Hepatocyte (in vitro differentiated cells): ENCODE data around the gene RAB3A. TPM values are rescaled to one million over a fixed set of nuclear protein-coding genes. Genes with fewer than 3 reads are reported as not detected.

Source experiments
- DNase-seq: peaks from one replicate; pipeline ENCODE4 v3.0.0-alpha.2; 2016; ENCODE audit warnings: low spot score
- H2AFZ ChIP-seq: fragments of 200-600 bp; sonication (generic); 2 replicates; pipeline ENCODE4 v1.6.0; 2016; ENCODE audit warnings: antibody characterized with exemption, mild to moderate bottlenecking
- H3K27ac ChIP-seq: fragments of 200-600 bp; sonication (generic); 2 replicates; pipeline ENCODE4 v1.5.1; 2016; ENCODE audit warnings: mild to moderate bottlenecking
- H3K27me3 ChIP-seq: fragments of 200-600 bp; sonication (generic); 2 replicates; pipeline ENCODE4 v1.6.1; 2016
- H3K36me3 ChIP-seq: fragments of 200-600 bp; sonication (generic); replicated peaks from 2 replicates; pipeline ENCODE4 v1.5.1; 2016; ENCODE audit warnings: low read depth; ENCODE audit not compliant: insufficient read depth
- H3K4me1 ChIP-seq: fragments of 200-600 bp; sonication (generic); 2 replicates; pipeline ENCODE4 v1.5.1; 2016; ENCODE audit warnings: mild to moderate bottlenecking, moderate library complexity; ENCODE audit not compliant: insufficient read depth
- H3K4me2 ChIP-seq: fragments of 200-600 bp; sonication (generic); 2 replicates; pipeline ENCODE4 v1.6.0; 2016
- H3K4me3 ChIP-seq: fragments of 200-600 bp; sonication (generic); 2 replicates; pipeline ENCODE4 v1.5.1; 2016; ENCODE audit warnings: mild to moderate bottlenecking
- H3K79me2 ChIP-seq: fragments of 200-600 bp; sonication (generic); 2 replicates; pipeline ENCODE4 v1.6.0; 2017; ENCODE audit warnings: mild to moderate bottlenecking
- H3K9me2 ChIP-seq: fragments of 200-600 bp; sonication (generic); replicated peaks from 2 replicates; pipeline ENCODE4 v1.6.0; 2017; ENCODE audit warnings: mild to moderate bottlenecking; ENCODE audit not compliant: insufficient read depth
- H3K9me3 ChIP-seq: fragments of 200-600 bp; sonication (generic); 2 replicates; pipeline ENCODE4 v1.5.1; 2016; ENCODE audit warnings: low read depth, mild to moderate bottlenecking
- H4K20me1 ChIP-seq: fragments of 200-600 bp; sonication (generic); 2 replicates; pipeline ENCODE4 v1.6.0; 2016; ENCODE audit warnings: mild to moderate bottlenecking; ENCODE audit not compliant: insufficient read depth, poor library complexity, severe bottlenecking
- EZH2 ChIP-seq: fragments of 200-600 bp; sonication (generic); IDR thresholded peaks from 2 replicates; pipeline ENCODE4 v1.6.1; 2016; ENCODE audit warnings: antibody characterized with exemption, mild to moderate bottlenecking, borderline replicate concordance
- EZH2phosphoT487 ChIP-seq: fragments of 200-600 bp; sonication (generic); IDR thresholded peaks from one replicate; pipeline ENCODE4 v1.6.1; 2018; ENCODE audit warnings: antibody characterized with exemption, mild to moderate bottlenecking, low read depth, moderate library complexity; ENCODE audit not compliant: unreplicated experiment, severe bottlenecking
- WGBS: methylation state at CpG from one replicate; pipeline ENCODE4 v1.1.6; 2016; ENCODE audit warnings: low lambda C conversion rate; ENCODE audit errors: missing lambda C conversion rate; 5-methylcytosine and 5-hydroxymethylcytosine counted together
- polyA plus RNA-seq: library from polyadenylated mRNA; unstranded; fragments of >200 nt; fragmentation: Nextera tagmentation; extraction: Ambion mirVana; gene quantifications from 2 replicates; pipeline ENCODE4 v1.2.1, GENCODE V29; 2016
- total RNA-seq: library from RNA; depleted of rRNA; stranded (reverse); fragments of >200 nt; gene quantifications from 2 replicates; pipeline ENCODE4 v1.2.3, GENCODE V29; 2014
- TF ChIP-seq, protein P1 (sequence below): fragments of 200-600 bp; sonication (generic); IDR thresholded peaks from 2 replicates; pipeline ENCODE4 v1.5.1; 2016; ENCODE audit warnings: antibody characterized with exemption, mild to moderate bottlenecking; ENCODE audit not compliant: poor library complexity

Gene RAB3A
- total and polyA plus RNA-seq, 2 experiments from 2014 or later, result 2.2 to 2.6 TPM

GRCh38 chr19:18239303-18239702 is 35.5 kb upstream of the RAB3A start:
- no peaks in the 10 kb centered on the region for H3K27me3 ChIP-seq
- 47% methylated on average over 12 of the region's 12 CpGs for WGBS

GRCh38 chr19:18234194-18234593 is 30.4 kb upstream of the RAB3A start:
- TF ChIP-seq EZH2 (no peak), EZH2phosphoT487 (no peak)
- TF ChIP-seq, protein P1, sequence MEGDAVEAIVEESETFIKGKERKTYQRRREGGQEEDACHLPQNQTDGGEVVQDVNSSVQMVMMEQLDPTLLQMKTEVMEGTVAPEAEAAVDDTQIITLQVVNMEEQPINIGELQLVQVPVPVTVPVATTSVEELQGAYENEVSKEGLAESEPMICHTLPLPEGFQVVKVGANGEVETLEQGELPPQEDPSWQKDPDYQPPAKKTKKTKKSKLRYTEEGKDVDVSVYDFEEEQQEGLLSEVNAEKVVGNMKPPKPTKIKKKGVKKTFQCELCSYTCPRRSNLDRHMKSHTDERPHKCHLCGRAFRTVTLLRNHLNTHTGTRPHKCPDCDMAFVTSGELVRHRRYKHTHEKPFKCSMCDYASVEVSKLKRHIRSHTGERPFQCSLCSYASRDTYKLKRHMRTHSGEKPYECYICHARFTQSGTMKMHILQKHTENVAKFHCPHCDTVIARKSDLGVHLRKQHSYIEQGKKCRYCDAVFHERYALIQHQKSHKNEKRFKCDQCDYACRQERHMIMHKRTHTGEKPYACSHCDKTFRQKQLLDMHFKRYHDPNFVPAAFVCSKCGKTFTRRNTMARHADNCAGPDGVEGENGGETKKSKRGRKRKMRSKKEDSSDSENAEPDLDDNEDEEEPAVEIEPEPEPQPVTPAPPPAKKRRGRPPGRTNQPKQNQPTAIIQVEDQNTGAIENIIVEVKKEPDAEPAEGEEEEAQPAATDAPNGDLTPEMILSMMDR, result no peak
- H3K4me2 ChIP-seq, result no peak overlapping the region
- no peaks in the 10 kb centered on the region for H3K79me2 ChIP-seq
- no peak for DNase-seq
- H3K27ac ChIP-seq, result no peak overlapping the region
- 52% methylated on average over 6 of the region's 6 CpGs for WGBS
- H3K27me3 ChIP-seq, result peaks cover 4% of the 10 kb centered on the region
- H2AFZ ChIP-seq, result no peak overlapping the region
- no peaks in the 10 kb centered on the region for H3K4me1 ChIP-seq
- H3K36me3 ChIP-seq, result no peaks in the 10 kb centered on the region
- no peaks in the 10 kb centered on the region for H4K20me1 ChIP-seq
- H3K9me2 ChIP-seq, result no peaks in the 10 kb centered on the region
- no peaks in the 10 kb centered on the region for H3K9me3 ChIP-seq
- no peak overlapping the region for H3K4me3 ChIP-seq

More at GRCh38 chr19:18239303-18239702, 35.5 kb upstream of the RAB3A start:
- no peak overlapping the region for H2AFZ ChIP-seq
- no peaks in the 10 kb centered on the region for H3K79me2 ChIP-seq
- H3K4me3 ChIP-seq, result no peak overlapping the region
- no peak overlapping the region for H3K27ac ChIP-seq
- H3K9me2 ChIP-seq, result no peaks in the 10 kb centered on the region
- TF ChIP-seq, protein P1, result no peak
- TF ChIP-seq EZH2 (no peak), EZH2phosphoT487 (no peak)
- H4K20me1 ChIP-seq, result no peaks in the 10 kb centered on the region
- H3K36me3 ChIP-seq, result no peaks in the 10 kb centered on the region
- no peak for DNase-seq
- H3K4me2 ChIP-seq, result no peak overlapping the region
- no peaks in the 10 kb centered on the region for H3K4me1 ChIP-seq
- H3K9me3 ChIP-seq, result no peaks in the 10 kb centered on the region

- Histone ChIP-seq H3K4me3 (no peak overlapping the region), H2AFZ (no peak overlapping the region), H3K9me2 (no peaks in the 10 kb centered on the region), H3K4me1 (no peaks in the 10 kb centered on the region), H3K36me3 (no peaks in the 10 kb centered on the region), H4K20me1 (no peaks in the 10 kb centered on the region), H3K27me3 (peaks cover 4% of the 10 kb centered on the region), H3K79me2 (no peaks in the 10 kb centered on the region), H3K9me3 (no peaks in the 10 kb centered on the region), H3K4me2 (peak overlapping the region; percentile 74), H3K27ac (no peak overlapping the region)
- WGBS, result 26% methylated on average over 37 of the region's 37 CpGs
- TF ChIP-seq EZH2phosphoT487 (no peak), EZH2 (no peak)
- TF ChIP-seq, protein P1, result no peak
- peak; percentile 88 for DNase-seq
Observed at GRCh38 chr19:18233224-18233825, 29.5 kb upstream of the RAB3A start.
